AG09319 (cell line): ENCODE data around the gene UNC13A.

Experiments used
- DNase-seq: peaks from one replicate; pipeline ENCODE4 v3.0.0-alpha.2; 2010; ENCODE audit warnings: low read depth; ENCODE audit errors: extremely low read depth
- TF ChIP-seq, protein P1 (sequence below): IDR thresholded peaks from 2 replicates; pipeline ENCODE4 v1.5.1; 2011; ENCODE audit warnings: low read depth, mild to moderate bottlenecking, inconsistent platforms, low read length, moderate library complexity

The UNC13A gene

DNA sequence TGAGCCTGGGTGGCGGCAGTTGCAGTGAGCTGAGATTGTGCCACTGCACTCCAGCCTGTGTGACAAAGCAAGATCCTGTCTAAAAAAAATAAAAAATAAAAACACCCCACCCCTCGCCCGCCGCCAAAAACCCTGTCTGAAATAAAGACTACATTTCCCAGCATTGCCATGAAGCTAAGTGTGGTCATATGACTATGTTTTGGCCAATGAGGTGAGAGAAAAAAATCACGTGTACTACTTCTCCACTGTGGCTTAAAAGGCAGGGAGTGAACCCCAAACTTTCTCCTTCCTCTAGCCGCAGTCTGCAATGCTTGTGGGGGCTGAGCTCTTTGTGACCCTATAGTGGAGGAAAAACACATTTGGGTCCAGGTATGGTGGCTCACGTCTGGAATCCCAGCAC, 77.8 kb downstream of the UNC13A start:
- TF ChIP-seq, protein P1, sequence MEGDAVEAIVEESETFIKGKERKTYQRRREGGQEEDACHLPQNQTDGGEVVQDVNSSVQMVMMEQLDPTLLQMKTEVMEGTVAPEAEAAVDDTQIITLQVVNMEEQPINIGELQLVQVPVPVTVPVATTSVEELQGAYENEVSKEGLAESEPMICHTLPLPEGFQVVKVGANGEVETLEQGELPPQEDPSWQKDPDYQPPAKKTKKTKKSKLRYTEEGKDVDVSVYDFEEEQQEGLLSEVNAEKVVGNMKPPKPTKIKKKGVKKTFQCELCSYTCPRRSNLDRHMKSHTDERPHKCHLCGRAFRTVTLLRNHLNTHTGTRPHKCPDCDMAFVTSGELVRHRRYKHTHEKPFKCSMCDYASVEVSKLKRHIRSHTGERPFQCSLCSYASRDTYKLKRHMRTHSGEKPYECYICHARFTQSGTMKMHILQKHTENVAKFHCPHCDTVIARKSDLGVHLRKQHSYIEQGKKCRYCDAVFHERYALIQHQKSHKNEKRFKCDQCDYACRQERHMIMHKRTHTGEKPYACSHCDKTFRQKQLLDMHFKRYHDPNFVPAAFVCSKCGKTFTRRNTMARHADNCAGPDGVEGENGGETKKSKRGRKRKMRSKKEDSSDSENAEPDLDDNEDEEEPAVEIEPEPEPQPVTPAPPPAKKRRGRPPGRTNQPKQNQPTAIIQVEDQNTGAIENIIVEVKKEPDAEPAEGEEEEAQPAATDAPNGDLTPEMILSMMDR: no peak
- no peak for DNase-seq

DNA sequence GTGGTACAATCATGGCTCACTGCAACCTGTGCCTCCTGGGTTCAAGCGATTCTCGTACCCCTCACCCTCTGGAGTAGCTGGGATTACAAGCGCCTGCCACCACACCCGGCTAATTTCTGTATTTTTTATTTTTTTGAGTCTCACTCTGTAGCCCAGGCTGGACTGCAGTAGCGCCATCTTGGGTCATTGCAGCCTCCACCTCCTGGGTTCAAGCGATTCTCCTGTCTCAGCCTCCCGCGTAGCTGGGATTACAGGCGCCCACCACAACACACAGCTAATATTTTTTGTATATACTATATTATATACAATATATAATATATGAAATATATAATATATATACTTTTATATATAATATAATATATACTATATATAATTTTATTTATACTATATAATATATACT, 80.2 kb downstream of the UNC13A start:
- no peak for DNase-seq
- TF ChIP-seq, protein P1: no peak

DNA sequence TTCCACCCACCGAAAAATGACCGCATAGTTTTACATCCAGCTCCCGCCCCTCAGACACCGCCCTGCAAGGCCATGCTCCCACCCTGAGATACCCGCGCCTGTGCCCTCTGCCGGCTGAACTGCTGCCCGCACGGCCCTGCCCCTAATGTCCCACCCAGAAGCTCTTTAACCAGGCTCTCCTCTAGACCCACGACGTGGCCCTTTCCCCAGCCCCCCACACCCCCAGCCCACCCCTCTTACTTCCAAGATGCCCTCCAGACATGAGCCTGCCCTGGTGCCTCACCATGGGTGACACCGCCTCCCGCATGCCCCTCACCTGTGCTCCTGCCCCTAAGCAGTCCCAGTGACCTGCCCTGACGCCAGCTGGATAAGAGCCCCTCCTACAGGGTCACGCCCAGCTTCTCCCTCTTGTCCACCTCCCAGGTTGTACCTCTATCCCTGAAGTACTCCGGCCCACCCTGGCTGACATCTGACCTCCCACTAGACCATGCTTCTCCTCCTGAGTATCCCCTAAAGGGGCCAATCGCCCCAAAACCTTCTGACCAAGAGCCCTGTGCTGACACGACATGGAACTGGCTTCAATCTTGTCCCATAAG, 81.5 kb downstream of the UNC13A start:
- DNase-seq: no peak
- TF ChIP-seq, protein P1: no peak

DNA sequence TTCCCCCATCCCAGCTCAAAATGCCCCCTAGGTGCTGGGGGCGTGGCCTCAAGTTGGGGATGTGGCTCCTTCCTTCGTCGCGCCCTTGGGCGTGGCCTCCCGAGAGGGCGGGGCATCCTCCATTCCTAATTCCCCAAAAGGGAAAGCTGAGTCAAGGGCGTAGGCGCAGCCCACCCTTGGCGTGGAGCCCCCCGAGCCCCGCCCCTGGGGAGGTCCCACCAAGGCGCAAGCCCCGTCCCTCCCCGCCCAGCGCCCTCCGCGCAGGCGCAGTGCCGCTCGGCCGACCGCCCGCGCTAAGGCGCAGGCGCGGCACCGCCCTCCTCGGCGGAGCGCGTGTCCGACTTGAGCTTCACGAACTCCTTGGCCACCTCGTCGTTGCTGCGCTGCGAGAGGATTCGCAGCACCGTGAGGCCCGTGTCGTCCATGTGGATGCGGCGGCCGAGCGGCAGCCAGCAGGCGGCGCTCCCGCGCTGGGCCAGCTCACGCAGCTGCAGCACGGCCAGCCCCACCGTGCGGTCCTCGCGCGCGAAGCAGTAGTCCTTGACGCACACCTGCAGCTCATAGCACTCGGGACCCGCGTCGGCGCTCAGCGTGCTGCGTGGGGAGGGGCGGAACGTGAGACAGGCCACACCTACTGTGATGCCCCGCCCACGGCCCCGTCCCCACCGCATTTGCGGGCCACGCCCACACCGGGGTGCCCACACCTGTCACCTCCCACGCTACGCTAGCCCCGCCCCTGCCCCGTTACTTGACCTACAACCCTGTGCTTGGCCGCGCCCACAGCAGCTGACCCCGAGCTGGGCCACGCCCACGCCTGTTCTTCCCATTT, 82.2 kb downstream of the UNC13A start:
- DNase-seq: peak; percentile 5
- TF ChIP-seq, protein P1: peak; percentile 31

DNA sequence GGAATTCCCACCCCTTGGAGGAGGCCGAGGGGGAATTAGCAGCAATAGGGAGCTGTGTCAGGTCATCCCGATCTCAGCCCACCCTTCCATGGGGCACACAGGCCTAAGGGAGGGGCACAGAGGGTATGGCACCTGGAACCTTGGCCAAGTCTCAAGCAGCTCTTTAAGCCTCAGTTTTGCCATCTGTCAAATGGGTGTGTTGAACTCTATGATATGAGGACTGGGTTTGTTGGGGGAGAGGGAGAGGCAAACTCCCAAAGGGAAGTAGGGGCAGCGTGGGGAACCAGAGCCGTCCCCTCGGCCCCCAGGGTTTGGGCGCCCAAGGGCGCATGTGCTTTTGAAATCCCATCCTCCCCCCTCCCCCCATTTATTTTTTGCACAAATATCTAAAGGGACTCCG, 83.0 kb downstream of the UNC13A start:
- no peak for DNase-seq
- TF ChIP-seq, protein P1: no peak

DNA sequence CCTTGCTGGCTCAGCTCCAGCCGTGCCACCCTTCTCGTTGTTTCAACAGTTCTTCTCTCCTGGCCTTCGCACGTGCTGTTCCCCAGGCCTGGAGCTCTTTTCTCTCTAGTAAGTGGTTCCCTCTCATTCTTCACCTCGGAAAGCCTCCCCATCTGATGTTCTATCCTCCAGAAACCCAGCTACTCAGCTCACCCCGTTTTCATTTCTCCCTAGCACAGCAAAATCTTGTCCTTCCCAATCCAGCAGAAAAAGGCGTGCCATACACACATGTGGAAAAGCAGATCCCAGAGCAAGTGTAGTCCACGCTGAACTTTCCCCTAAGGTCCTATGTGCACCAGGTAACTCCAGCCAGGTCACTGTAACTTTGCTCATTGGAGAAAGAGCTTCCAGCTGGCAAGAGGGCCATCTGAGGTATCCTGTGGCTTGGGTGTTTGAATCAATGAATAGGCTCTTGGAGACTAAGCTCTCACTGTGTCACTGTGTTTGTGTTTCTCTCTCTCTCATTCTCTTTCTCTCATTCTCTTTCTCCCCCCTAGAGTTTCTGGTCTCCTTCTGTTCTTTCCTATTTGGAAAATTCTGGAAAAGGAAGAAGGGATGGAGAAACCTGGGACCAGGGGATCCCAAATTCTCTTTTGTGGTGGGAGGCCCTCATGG, 83.7 kb downstream of the UNC13A start:
- TF ChIP-seq, protein P1: no peak
- no peak for DNase-seq
